ENCODE measurements around the gene CAPS. TPM values are rescaled to one million over a fixed set of nuclear protein-coding genes. Genes with fewer than 3 reads are reported as not detected.

Gene CAPS
- total RNA-seq, 1 donor: 18.1 TPM

DNA sequence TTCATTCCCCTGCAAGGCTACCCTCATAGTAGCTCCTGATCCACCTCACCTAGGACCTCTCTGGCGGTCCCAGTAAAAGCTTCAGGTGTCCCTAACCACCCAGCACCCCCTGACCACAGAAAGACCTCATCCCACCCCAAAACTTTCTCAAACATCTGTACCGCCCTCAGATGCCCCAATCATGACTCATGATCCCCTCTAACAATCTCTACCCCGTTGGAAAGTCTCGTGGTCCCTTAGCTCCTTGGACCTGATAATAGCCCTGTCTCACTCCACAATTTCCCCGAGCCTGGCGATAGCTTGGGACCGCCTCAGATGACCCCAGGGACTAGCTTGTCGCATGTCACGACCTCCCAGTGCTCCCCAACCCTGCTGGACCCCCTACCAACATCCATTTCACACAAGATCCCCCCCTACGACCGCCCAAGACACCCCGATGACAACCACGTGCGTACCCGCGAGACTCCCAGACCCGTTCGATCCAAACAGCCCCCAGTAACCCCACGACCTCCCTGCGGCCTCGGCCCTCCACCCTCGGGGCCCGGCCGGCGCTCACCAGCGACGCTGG, 10.9 kb upstream of the CAPS start:
- no peaks in the 10 kb centered on the region for H3K9me3 ChIP-seq (ENCODE audit: low read depth, low read length)
- H3K36me3 ChIP-seq (ENCODE audit: insufficient read depth, low read length): peaks cover 4% of the 10 kb centered on the region
- peaks cover 45% of the 10 kb centered on the region for H3K79me2 ChIP-seq (ENCODE audit: insufficient read depth, low read length)
- H3K27me3 ChIP-seq (ENCODE audit: insufficient read depth, low read length): no peaks in the 10 kb centered on the region
- H2AFZ ChIP-seq (ENCODE audit: low read length): peak overlapping the region; percentile 80
- DNase-seq (ENCODE audit: insufficient read length, low spot score, missing footprints): peak; percentile 94
- TF ChIP-seq, protein P1, sequence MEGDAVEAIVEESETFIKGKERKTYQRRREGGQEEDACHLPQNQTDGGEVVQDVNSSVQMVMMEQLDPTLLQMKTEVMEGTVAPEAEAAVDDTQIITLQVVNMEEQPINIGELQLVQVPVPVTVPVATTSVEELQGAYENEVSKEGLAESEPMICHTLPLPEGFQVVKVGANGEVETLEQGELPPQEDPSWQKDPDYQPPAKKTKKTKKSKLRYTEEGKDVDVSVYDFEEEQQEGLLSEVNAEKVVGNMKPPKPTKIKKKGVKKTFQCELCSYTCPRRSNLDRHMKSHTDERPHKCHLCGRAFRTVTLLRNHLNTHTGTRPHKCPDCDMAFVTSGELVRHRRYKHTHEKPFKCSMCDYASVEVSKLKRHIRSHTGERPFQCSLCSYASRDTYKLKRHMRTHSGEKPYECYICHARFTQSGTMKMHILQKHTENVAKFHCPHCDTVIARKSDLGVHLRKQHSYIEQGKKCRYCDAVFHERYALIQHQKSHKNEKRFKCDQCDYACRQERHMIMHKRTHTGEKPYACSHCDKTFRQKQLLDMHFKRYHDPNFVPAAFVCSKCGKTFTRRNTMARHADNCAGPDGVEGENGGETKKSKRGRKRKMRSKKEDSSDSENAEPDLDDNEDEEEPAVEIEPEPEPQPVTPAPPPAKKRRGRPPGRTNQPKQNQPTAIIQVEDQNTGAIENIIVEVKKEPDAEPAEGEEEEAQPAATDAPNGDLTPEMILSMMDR (IDR thresholded peaks at IDR 0.05; ENCODE audit: extremely low read depth, low read depth, low read length): no peak
- H3K4me3 ChIP-seq (ENCODE audit: insufficient read depth, low read length): peak overlapping the region; percentile 97
- H3K27ac ChIP-seq (ENCODE audit: low read depth, low read length): peak overlapping the region; percentile 94
- peaks cover 31% of the 10 kb centered on the region for H4K20me1 ChIP-seq (ENCODE audit: insufficient read depth, low read length)
- peaks cover 20% of the 10 kb centered on the region for H3K4me1 ChIP-seq (ENCODE audit: insufficient read depth, low read length)
- H3K4me2 ChIP-seq (ENCODE audit: insufficient read depth, low read length): peak overlapping the region; percentile 86

DNA sequence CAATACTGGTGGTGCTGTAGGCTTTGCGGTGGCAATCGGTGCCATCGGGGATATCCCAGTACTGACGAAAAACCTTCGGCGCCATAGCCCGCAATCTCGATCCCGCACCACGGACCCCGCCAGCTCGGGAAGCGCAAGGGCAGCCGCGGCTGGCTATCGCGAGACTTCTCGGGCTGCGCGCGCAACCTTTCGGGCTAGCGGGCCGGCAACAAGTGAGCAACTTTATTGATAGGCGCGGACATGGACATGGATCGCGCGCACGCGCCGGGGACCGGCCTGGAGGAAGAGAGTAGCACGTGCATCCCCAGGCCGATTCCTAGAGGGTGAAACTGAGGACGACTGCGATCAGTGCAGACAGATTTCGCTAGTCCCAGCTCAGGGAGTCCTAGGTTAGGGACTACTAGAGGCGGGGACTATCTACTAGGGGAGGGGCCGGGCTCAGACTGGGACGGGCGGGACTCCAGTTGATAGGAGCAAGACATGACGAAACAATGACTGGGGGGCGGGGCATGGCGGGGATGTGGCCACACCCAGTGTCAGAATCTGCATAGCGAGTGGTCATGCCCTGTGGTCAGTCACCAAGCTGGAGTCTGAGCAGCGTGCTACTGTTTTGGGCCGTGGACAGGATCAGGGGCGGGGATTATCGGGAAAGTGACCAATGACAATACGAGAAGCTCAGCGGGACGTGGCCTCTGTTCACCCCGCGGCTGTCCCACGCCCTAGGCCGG, 10.3 kb upstream of the CAPS start, which contains the start of gene NDUFA11:
TSS of gene NDUFA11 (minus strand) at position 167 of the 728 bp plus-strand sequence. CDS start at position 85, 82 bp downstream.
- peak; percentile 99 for DNase-seq (ENCODE audit: insufficient read length, low spot score, missing footprints)
- no peaks in the 10 kb centered on the region for H3K27me3 ChIP-seq (ENCODE audit: insufficient read depth, low read length)
- no peaks in the 10 kb centered on the region for H3K9me3 ChIP-seq (ENCODE audit: low read depth, low read length)
- H3K4me1 ChIP-seq (ENCODE audit: insufficient read depth, low read length): peaks cover 20% of the 10 kb centered on the region
- peaks cover 41% of the 10 kb centered on the region for H3K79me2 ChIP-seq (ENCODE audit: insufficient read depth, low read length)
- peak within 1 kb of the TSS; percentile 97 for H3K4me3 ChIP-seq (ENCODE audit: insufficient read depth, low read length)
- TF ChIP-seq, protein P1 (IDR thresholded peaks at IDR 0.05; ENCODE audit: extremely low read depth, low read depth, low read length): no peak
- H4K20me1 ChIP-seq (ENCODE audit: insufficient read depth, low read length): peaks cover 26% of the 10 kb centered on the region
- H3K36me3 ChIP-seq (ENCODE audit: insufficient read depth, low read length): peaks cover 4% of the 10 kb centered on the region
- H3K27ac ChIP-seq (ENCODE audit: low read depth, low read length): peak within 1 kb of the TSS; percentile 94
- peak within 1 kb of the TSS; percentile 86 for H3K4me2 ChIP-seq (ENCODE audit: insufficient read depth, low read length)
- peak within 1 kb of the TSS; percentile 92 for H2AFZ ChIP-seq (ENCODE audit: low read length)

DNA sequence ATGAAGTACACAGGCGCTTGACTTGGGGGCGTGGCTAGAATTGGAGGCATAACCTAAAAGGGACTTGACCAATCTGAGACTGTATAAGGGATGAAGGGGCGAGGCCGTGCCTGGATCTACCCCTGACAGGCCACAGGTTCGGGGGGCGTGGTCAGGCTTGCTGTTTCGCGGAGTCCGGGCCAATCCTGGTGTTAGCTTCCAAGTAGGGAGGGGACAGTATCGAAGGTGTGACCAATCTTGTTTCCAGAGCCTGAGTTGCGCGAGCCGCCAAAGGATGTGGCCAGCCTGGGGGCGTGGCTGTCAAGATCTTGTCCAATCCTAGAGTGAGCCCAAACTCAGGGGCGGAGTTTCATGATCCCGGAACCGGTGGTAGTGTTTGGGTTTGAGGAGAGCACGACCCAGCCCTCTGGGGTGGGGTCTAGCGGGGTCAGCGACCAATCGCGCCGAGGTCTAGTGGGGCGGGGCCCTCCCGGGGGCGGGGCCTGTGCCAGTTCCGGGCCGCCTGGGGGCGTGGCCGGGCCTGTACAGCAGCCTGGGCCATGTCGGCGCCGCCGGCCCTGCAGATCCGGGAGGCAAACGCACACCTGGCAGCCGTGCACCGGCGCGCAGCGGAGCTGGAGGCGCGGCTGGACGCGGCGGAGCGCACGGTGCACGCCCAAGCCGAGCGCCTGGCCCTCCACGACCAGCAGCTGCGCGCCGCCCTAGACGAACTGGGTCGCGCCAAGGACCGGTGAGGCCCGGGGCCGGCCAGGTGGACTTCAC, 9.5 kb upstream of the CAPS start, which contains the start of gene VMAC:
TSS of gene VMAC (plus strand) at position 521 of the 762 bp plus-strand sequence. CDS start at position 540, 19 bp downstream.
- Histone ChIP-seq H3K27me3 (ENCODE audit: insufficient read depth, low read length) (no peaks in the 10 kb centered on the region), H3K27ac (ENCODE audit: low read depth, low read length) (peak within 1 kb of the TSS; percentile 94), H4K20me1 (ENCODE audit: insufficient read depth, low read length) (peaks cover 25% of the 10 kb centered on the region), H3K4me1 (ENCODE audit: insufficient read depth, low read length) (peaks cover 20% of the 10 kb centered on the region), H3K4me2 (ENCODE audit: insufficient read depth, low read length) (peak within 1 kb of the TSS; percentile 86), H3K79me2 (ENCODE audit: insufficient read depth, low read length) (peaks cover 39% of the 10 kb centered on the region), H3K9me3 (ENCODE audit: low read depth, low read length) (no peaks in the 10 kb centered on the region), H3K36me3 (ENCODE audit: insufficient read depth, low read length) (peaks cover 4% of the 10 kb centered on the region), H2AFZ (ENCODE audit: low read length) (peak within 1 kb of the TSS; percentile 92), H3K4me3 (ENCODE audit: insufficient read depth, low read length) (peak within 1 kb of the TSS; percentile 97)
- DNase-seq (ENCODE audit: insufficient read length, low spot score, missing footprints): peak; percentile 100
- TF ChIP-seq, protein P1 (IDR thresholded peaks at IDR 0.05; ENCODE audit: extremely low read depth, low read depth, low read length): no peak
